Measurements from ENCODE around the gene PLCB1.

The PLCB1 gene

DNA sequence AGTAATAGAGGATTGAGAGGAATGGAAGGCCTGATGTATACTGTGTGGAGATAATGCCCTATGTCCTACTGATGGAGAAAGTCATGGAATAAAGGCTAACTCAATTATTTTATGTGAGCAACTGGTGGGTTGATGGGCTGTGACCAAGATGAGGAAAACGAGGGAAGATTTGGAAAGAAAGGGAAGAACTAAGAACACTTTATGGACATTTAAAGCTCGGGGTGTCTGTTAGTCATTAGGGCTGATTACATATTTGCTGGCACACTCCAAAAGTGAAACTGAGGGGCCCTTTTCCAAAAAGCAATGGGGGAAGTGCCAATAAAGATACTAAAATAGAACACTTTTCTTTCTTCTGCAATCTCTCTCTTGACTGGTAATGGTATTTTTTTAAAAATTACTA, 439.5 kb downstream of the PLCB1 start:
- H3K4me3 ChIP-seq (ENCODE audit: low read depth in 1 of 2, low read length in 2 of 2), result no peak overlapping the region
- H4K20me1 ChIP-seq (ENCODE audit: insufficient read depth, low read length), result no peaks in the 10 kb centered on the region
- DNase-seq (no peak), ATAC-seq (ENCODE audit: insufficient read depth, low read depth) (no peak)
- no peaks in the 10 kb centered on the region for H3K27me3 ChIP-seq (ENCODE audit: insufficient read depth, low read length, poor library complexity)
- TF ChIP-seq, protein P1, sequence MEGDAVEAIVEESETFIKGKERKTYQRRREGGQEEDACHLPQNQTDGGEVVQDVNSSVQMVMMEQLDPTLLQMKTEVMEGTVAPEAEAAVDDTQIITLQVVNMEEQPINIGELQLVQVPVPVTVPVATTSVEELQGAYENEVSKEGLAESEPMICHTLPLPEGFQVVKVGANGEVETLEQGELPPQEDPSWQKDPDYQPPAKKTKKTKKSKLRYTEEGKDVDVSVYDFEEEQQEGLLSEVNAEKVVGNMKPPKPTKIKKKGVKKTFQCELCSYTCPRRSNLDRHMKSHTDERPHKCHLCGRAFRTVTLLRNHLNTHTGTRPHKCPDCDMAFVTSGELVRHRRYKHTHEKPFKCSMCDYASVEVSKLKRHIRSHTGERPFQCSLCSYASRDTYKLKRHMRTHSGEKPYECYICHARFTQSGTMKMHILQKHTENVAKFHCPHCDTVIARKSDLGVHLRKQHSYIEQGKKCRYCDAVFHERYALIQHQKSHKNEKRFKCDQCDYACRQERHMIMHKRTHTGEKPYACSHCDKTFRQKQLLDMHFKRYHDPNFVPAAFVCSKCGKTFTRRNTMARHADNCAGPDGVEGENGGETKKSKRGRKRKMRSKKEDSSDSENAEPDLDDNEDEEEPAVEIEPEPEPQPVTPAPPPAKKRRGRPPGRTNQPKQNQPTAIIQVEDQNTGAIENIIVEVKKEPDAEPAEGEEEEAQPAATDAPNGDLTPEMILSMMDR (IDR thresholded peaks at IDR 0.05; ENCODE audit: borderline replicate concordance, extremely low read depth, low read length, poor library complexity, severe bottlenecking), result no peak
- TF ChIP-seq EZH2 (IDR thresholded peaks at IDR 0.05; ENCODE audit: borderline replicate concordance, low read depth, low read length, severe bottlenecking), result no peak
- H2AFZ ChIP-seq (ENCODE audit: low read depth, low read length), result no peak overlapping the region
- no peaks in the 10 kb centered on the region for H3K36me3 ChIP-seq (ENCODE audit: insufficient read depth, low read length)
- no peak overlapping the region for H3K4me2 ChIP-seq (ENCODE audit: insufficient read depth, low read length)
- no peaks in the 10 kb centered on the region for H3K4me1 ChIP-seq (ENCODE audit: insufficient read depth, low read length)
- H3K9ac ChIP-seq (ENCODE audit: low read depth, low read length), result no peak overlapping the region
- H3K27ac ChIP-seq (ENCODE audit: low read length), result no peak overlapping the region
- no peaks in the 10 kb centered on the region for H3K79me2 ChIP-seq (ENCODE audit: insufficient read depth, low read length)
- no peaks in the 10 kb centered on the region for H3K9me3 ChIP-seq (ENCODE audit: insufficient read depth, low read length, severe bottlenecking)

DNA sequence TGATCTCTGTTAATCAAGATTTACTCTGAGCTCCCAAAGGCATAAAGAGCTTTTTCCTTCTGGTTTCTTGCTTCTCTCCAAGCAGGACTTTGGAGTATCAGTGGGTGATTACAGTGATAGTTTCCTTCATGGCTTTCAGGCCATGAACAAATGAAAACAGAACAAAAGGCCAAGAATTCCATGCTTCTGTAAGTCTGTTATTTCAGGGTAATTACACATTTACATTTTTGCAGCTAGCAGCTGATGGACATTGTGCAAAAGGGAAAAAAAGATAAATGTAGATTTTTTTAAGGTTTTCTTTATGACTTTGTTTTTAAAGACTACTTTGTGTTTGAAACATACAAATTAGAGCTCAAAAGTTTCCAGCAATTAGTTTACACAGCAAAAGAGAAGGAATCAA, 441.6 kb downstream of the PLCB1 start:
- no peaks in the 10 kb centered on the region for H3K4me1 ChIP-seq (ENCODE audit: insufficient read depth, low read length)
- no peak overlapping the region for H3K4me3 ChIP-seq (ENCODE audit: low read depth in 1 of 2, low read length in 2 of 2)
- H3K9ac ChIP-seq (ENCODE audit: low read depth, low read length), result no peak overlapping the region
- ATAC-seq (ENCODE audit: insufficient read depth, low read depth) (no peak), DNase-seq (no peak)
- no peaks in the 10 kb centered on the region for H3K27me3 ChIP-seq (ENCODE audit: insufficient read depth, low read length, poor library complexity)
- no peaks in the 10 kb centered on the region for H3K79me2 ChIP-seq (ENCODE audit: insufficient read depth, low read length)
- no peak overlapping the region for H3K4me2 ChIP-seq (ENCODE audit: insufficient read depth, low read length)
- no peaks in the 10 kb centered on the region for H4K20me1 ChIP-seq (ENCODE audit: insufficient read depth, low read length)
- TF ChIP-seq, protein P1 (IDR thresholded peaks at IDR 0.05; ENCODE audit: borderline replicate concordance, extremely low read depth, low read length, poor library complexity, severe bottlenecking), result no peak
- no peak for TF ChIP-seq EZH2 (IDR thresholded peaks at IDR 0.05; ENCODE audit: borderline replicate concordance, low read depth, low read length, severe bottlenecking)
- no peaks in the 10 kb centered on the region for H3K9me3 ChIP-seq (ENCODE audit: insufficient read depth, low read length, severe bottlenecking)
- H3K36me3 ChIP-seq (ENCODE audit: insufficient read depth, low read length), result no peaks in the 10 kb centered on the region
- no peak overlapping the region for H2AFZ ChIP-seq (ENCODE audit: low read depth, low read length)
- H3K27ac ChIP-seq (ENCODE audit: low read length), result no peak overlapping the region

DNA sequence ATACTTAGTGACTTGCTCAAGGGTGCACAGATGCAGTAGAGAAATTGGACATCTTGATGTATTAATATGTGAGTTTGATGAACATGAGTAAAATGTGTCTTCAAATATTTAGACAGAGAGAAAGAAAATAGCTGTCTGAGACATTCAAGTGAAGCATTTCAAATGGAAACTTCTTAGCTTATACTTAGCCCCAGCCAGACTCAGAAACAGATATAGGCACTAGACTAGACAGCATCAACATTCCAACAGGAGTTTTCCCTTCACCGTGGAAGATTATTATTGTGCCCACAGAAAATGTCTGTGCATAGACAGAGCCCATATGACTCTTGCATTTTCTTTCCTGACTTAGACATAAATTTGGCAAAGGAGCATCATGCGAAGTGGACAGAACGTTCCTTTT, 443.0 kb downstream of the PLCB1 start:
- Histone ChIP-seq H3K36me3 (ENCODE audit: insufficient read depth, low read length) (no peaks in the 10 kb centered on the region), H3K4me3 (ENCODE audit: low read depth in 1 of 2, low read length in 2 of 2) (no peak overlapping the region), H3K4me2 (ENCODE audit: insufficient read depth, low read length) (no peak overlapping the region), H3K27ac (ENCODE audit: low read length) (no peak overlapping the region), H2AFZ (ENCODE audit: low read depth, low read length) (no peak overlapping the region), H3K4me1 (ENCODE audit: insufficient read depth, low read length) (no peaks in the 10 kb centered on the region), H3K27me3 (ENCODE audit: insufficient read depth, low read length, poor library complexity) (no peaks in the 10 kb centered on the region), H3K9ac (ENCODE audit: low read depth, low read length) (no peak overlapping the region), H4K20me1 (ENCODE audit: insufficient read depth, low read length) (no peaks in the 10 kb centered on the region), H3K9me3 (ENCODE audit: insufficient read depth, low read length, severe bottlenecking) (no peaks in the 10 kb centered on the region), H3K79me2 (ENCODE audit: insufficient read depth, low read length) (no peaks in the 10 kb centered on the region)
- no peak for TF ChIP-seq EZH2 (IDR thresholded peaks at IDR 0.05; ENCODE audit: borderline replicate concordance, low read depth, low read length, severe bottlenecking)
- TF ChIP-seq, protein P1 (IDR thresholded peaks at IDR 0.05; ENCODE audit: borderline replicate concordance, extremely low read depth, low read length, poor library complexity, severe bottlenecking), result no peak
- DNase-seq (no peak), ATAC-seq (ENCODE audit: insufficient read depth, low read depth) (no peak)
